IPS DF 6.9 (cell line): ENCODE data around the gene FXR2.

Experiments used
- DNase-seq: peaks from one replicate; pipeline ENCODE4 v3.0.0-alpha.2; 2013; ENCODE audit warnings: low read depth, low spot score
- H3K27ac ChIP-seq: one replicate; pipeline ENCODE4 v1.5.1; 2013; ENCODE audit warnings: low read length, control low read depth
- H3K27me3 ChIP-seq: 2 replicates; pipeline ENCODE4 v1.6.1; 2013; ENCODE audit warnings: mild to moderate bottlenecking, low read length; ENCODE audit not compliant: control insufficient read depth, insufficient read depth
- H3K36me3 ChIP-seq: 2 replicates; pipeline ENCODE4 v1.6.1; 2013; ENCODE audit warnings: low read length; ENCODE audit not compliant: control insufficient read depth, insufficient read depth
- H3K4me1 ChIP-seq: 2 replicates; pipeline ENCODE4 v1.6.1; 2013; ENCODE audit warnings: low read length; ENCODE audit not compliant: control insufficient read depth, insufficient read depth
- H3K4me3 ChIP-seq: 2 replicates; pipeline ENCODE4 v1.5.1; 2013; ENCODE audit warnings: mild to moderate bottlenecking, low read length
- H3K9me3 ChIP-seq: 2 replicates; pipeline ENCODE4 v1.6.1; 2013; ENCODE audit warnings: low read length, inconsistent platforms; ENCODE audit not compliant: control insufficient read depth, insufficient read depth
- WGBS: extraction: QIAGEN DNeasy Blood & Tissue Kit; methylation state at CpG from one replicate; pipeline ENCODE4 v1.1.7; 2013; ENCODE audit warnings: mixed read lengths, missing lambda C conversion rate; ENCODE audit not compliant: insufficient read length, insufficient coverage; 5-methylcytosine and 5-hydroxymethylcytosine counted together

FXR2 gene

GRCh38 chr17:7570351-7570750 is 44.3 kb downstream of the FXR2 start:
- Histone ChIP-seq H3K27ac (no peak overlapping the region), H3K4me1 (no peaks in the 10 kb centered on the region; the same call in 1 of the 2 replicates), H3K36me3 (peaks cover 36% of the 10 kb centered on the region), H3K27me3 (no peaks in the 10 kb centered on the region), H3K4me3 (no peak overlapping the region), H3K9me3 (no peaks in the 10 kb centered on the region)
- WGBS, result no CpG with 5 or more reads among the region's 10 CpGs
- no peak for DNase-seq

- no CpG with 5 or more reads among the region's 5 CpGs for WGBS
- Histone ChIP-seq H3K36me3 (peaks cover 34% of the 10 kb centered on the region), H3K9me3 (no peaks in the 10 kb centered on the region), H3K4me1 (no peaks in the 10 kb centered on the region), H3K27ac (no peak overlapping the region), H3K27me3 (no peaks in the 10 kb centered on the region), H3K4me3 (no peak overlapping the region)
- DNase-seq, result no peak
Measured at GRCh38 chr17:7569571-7569970, 45.1 kb downstream of the FXR2 start.

- Histone ChIP-seq H3K9me3 (no peaks in the 10 kb centered on the region), H3K4me1 (peaks cover 3% of the 10 kb centered on the region), H3K4me3 (no peak overlapping the region), H3K27ac (no peak overlapping the region), H3K27me3 (no peaks in the 10 kb centered on the region), H3K36me3 (peaks cover 16% of the 10 kb centered on the region)
- no CpG with 5 or more reads among the region's 30 CpGs for WGBS
- no peak for DNase-seq
Measured at GRCh38 chr17:7563115-7563869, 51.4 kb downstream of the FXR2 start.

GRCh38 chr17:7562208-7562605 is 52.5 kb downstream of the FXR2 start:
- peaks cover 16% of the 10 kb centered on the region for H3K36me3 ChIP-seq
- H3K4me3 ChIP-seq, result peak overlapping the region; percentile 59
- no CpG with 5 or more reads among the region's 28 CpGs for WGBS
- no peak for DNase-seq
- H3K27me3 ChIP-seq, result no peaks in the 10 kb centered on the region
- H3K27ac ChIP-seq, result no peak overlapping the region
- H3K9me3 ChIP-seq, result no peaks in the 10 kb centered on the region
- H3K4me1 ChIP-seq, result peaks cover 3% of the 10 kb centered on the region

- H3K9me3 ChIP-seq, result no peaks in the 10 kb centered on the region
- DNase-seq, result peak; percentile 68
- peaks cover 3% of the 10 kb centered on the region for H3K4me1 ChIP-seq
- no CpG with 5 or more reads among the region's 82 CpGs for WGBS
- H3K27ac ChIP-seq, result no peak within 1 kb of the TSS
- peak within 1 kb of the TSS; percentile 59 for H3K4me3 ChIP-seq
- no peaks in the 10 kb centered on the region for H3K27me3 ChIP-seq
- H3K36me3 ChIP-seq, result peaks cover 12% of the 10 kb centered on the region
Measured at GRCh38 chr17:7561589-7562207, 53.0 kb downstream of the FXR2 start, which contains the start of gene SENP3. TSS of gene SENP3 (plus strand) at chr17:7561919. CDS start at chr17:7563077, 1,158 bp downstream.

- Histone ChIP-seq H3K4me3 (peak overlapping the region; percentile 59; the same call in 1 of the 2 replicates), H3K27me3 (no peaks in the 10 kb centered on the region), H3K27ac (no peak overlapping the region), H3K9me3 (no peaks in the 10 kb centered on the region), H3K36me3 (peaks cover 12% of the 10 kb centered on the region), H3K4me1 (peaks cover 3% of the 10 kb centered on the region)
- DNase-seq, result peak; percentile 60
- no CpG with 5 or more reads among the region's 32 CpGs for WGBS
Measured at GRCh38 chr17:7561028-7561575, 53.6 kb downstream of the FXR2 start.

- no peaks in the 10 kb centered on the region for H3K9me3 ChIP-seq
- no peak overlapping the region for H3K27ac ChIP-seq
- H3K27me3 ChIP-seq, result no peaks in the 10 kb centered on the region
- no CpG with 5 or more reads among the region's 22 CpGs for WGBS
- peak; percentile 81 for DNase-seq
- H3K36me3 ChIP-seq, result peaks cover 9% of the 10 kb centered on the region
- H3K4me1 ChIP-seq, result peaks cover 3% of the 10 kb centered on the region
- H3K4me3 ChIP-seq, result no peak overlapping the region; the same call in 1 of the 2 replicates
Measured at GRCh38 chr17:7560172-7561027, 54.3 kb downstream of the FXR2 start.

- WGBS, result no CpG with 5 or more reads among the region's 18 CpGs
- Histone ChIP-seq H3K4me3 (no peak overlapping the region), H3K36me3 (0 out of 2 replicates have a peak, but pooled peaks cover 3% of the 10 kb centered on the region), H3K27ac (no peak overlapping the region), H3K9me3 (no peaks in the 10 kb centered on the region), H3K27me3 (no peaks in the 10 kb centered on the region), H3K4me1 (peaks cover 3% of the 10 kb centered on the region)
- no peak for DNase-seq
Measured at GRCh38 chr17:7559320-7560171, 55.2 kb downstream of the FXR2 start.

- Histone ChIP-seq H3K36me3 (no peaks in the 10 kb centered on the region), H3K4me1 (peaks cover 3% of the 10 kb centered on the region), H3K27ac (no peak within 1 kb of the TSS), H3K27me3 (no peaks in the 10 kb centered on the region), H3K4me3 (no peak within 1 kb of the TSS), H3K9me3 (no peaks in the 10 kb centered on the region)
- no peak for DNase-seq
- no CpG with 5 or more reads among the region's 16 CpGs for WGBS
Measured at GRCh38 chr17:7558544-7559319, 56.0 kb downstream of the FXR2 start, which contains the start of gene TNFSF13. TSS of gene TNFSF13 (plus strand) at chr17:7558750. CDS start at chr17:7559040, 290 bp downstream.
